GM19397 (cell line): ENCODE results near the gene TXNDC17.
"Not testable (repeated sequence)": the region's sequence is repeated elsewhere in the genome, so short reads cannot be mapped to it uniquely, and the experiment has no call there.

Experiments
- ATAC-seq: cut with Tn5 transposase; IDR thresholded peaks from one replicate; pipeline ENCODE4 v1.9.1; 2021; ENCODE audit warnings: mild to moderate bottlenecking, moderate library complexity; ENCODE audit not compliant: unreplicated experiment

The TXNDC17 gene

GRCh38 chr17:6640536-6641246, at the start of gene TXNDC17, which contains the start of gene KIAA0753:
Gene TXNDC17, plus strand, starts transcription at chr17:6641060. Its CDS starts 23 bp downstream, at chr17:6641083.
Gene KIAA0753, minus strand, starts transcription at chr17:6640711. Its CDS starts 5,608 bp downstream, at chr17:6635103.
- peak; percentile 91 for ATAC-seq

DNA sequence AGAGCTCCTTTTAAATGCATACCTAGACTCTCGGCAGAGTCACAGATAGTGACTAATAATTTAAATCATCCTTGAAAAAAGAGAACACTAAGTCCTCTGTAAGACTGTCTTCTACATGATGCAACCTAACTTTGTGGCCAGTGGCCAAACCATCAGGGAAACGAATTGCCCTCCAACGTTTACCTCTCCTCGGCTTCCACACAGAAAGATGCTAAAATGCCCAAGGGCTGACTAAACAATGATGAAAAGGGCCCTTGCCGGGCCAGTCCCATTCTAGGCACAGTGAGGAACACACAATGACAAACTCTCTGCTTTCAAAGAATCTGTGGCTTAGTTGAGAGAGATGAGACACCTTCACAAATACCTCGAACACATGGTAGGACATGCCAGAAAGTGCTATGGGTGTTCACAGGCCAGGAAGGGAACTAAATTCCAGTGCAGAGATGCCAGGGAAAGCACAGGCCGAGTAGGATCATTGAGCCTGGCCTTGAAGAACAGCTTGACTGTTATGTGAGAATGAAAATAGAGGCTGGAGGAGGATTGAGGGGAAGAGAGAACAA, 49.2 kb upstream of the TXNDC17 start:
- ATAC-seq = no peak

- no peak for ATAC-seq
Observed at GRCh38 chr17:6592173-6592572, 48.7 kb upstream of the TXNDC17 start.

DNA sequence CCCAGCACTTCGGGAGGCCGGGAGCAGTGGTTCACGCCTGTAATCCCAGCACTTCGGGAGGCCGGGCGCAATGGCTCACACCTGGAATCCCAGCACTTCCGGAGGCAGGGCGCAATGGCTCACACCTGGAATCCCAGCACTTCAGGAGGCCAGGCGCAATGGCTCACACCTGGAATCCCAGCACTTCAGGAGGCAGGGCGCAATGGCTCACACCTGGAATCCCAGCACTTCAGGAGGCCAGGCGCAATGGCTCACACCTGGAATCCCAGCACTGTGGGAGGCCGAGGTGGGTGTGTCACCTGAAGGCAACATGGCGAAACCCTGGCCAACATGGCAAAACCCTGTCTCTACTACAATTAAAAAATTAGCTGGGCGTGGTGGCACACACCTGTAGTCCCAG, 47.5 kb upstream of the TXNDC17 start:
- ATAC-seq = not testable (repeated sequence)

DNA sequence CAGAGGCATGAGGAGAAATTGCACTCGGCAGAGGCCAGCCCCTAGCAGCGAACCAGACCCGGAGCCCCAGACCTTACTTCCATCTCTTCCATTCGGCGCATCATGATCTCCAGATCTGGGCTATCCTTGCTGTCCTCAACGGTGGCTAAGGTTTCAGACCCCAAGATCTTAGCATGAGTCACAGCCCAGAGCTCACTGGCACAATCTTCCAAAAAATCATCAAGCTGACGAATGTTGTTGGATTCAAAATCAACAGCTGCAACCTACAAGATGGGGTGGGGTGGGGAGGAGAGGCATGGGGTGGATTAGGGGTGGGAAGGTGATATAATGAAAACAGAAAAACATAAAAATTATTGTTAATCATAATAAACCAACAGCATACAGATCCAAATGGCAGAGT, 44.8 kb upstream of the TXNDC17 start:
- no peak for ATAC-seq

- ATAC-seq = no peak
Observed at GRCh38 chr17:6596511-6596910, 44.3 kb upstream of the TXNDC17 start.

DNA sequence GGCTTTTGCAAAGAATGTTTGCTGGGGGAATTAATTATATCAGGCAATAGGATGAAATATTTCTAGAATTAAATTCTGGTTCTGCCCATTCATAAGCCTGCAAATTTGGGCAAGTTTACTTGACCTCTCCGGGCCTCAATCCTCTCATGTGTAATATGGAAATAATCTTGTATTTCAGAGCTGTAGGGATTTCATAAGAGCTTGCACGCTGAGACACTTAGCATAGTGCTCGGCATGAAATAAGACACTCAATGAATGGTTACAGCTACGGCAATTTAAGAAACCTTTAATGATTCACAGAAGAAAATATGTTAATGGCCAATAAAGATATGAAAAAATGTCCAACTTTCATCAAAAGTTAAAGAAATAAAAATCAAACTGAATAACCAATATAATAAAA, 43.9 kb upstream of the TXNDC17 start:
- ATAC-seq = no peak

DNA sequence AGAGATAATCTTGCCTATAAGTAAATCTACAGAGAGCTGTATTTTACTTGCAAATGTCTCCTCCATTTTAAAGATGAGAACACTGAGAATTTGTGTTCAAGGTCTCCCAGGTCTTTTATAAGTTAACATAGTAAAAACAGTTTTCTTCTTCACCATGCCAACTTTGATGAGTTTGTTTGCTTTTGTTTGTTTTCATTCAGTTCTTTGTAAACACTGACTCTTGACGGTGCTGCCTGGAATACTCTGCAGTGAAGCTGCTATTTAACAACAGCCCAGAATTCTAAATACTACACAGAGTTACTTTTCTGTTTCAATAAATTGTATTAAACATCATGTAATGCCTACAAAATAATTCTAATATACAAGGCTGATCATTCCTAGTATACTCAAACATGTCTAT, 43.1 kb upstream of the TXNDC17 start:
- no peak for ATAC-seq

- no peak for ATAC-seq
Observed at GRCh38 chr17:6599364-6599763, 41.5 kb upstream of the TXNDC17 start.

GRCh38 chr17:6602141-6602540, 38.7 kb upstream of the TXNDC17 start:
- ATAC-seq = no peak

- ATAC-seq = no peak
Observed at GRCh38 chr17:6603744-6604325, 37.0 kb upstream of the TXNDC17 start.

GRCh38 chr17:6605142-6605541, 35.7 kb upstream of the TXNDC17 start:
- ATAC-seq = no peak

DNA sequence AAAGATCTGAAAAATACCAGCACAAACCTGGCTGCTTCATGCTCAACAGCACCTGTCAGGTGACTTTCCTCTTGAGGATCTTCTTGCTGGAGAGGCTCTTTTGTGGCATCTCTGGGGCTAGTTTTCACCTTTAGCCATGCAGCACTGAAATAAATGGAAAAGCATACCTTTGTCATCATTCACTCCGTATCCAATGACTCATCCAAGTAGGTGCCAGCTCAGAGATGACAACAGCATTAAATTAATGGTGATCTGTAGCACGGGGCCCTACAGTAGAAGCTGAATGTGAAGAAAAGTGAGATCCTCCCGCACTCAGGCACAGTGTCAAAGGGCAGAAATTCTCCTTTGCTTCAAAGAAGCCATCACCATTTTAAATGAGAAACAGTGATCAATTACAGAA, 32.5 kb upstream of the TXNDC17 start:
- ATAC-seq = no peak

- no peak for ATAC-seq
Observed at GRCh38 chr17:6610011-6610410, 30.8 kb upstream of the TXNDC17 start.

DNA sequence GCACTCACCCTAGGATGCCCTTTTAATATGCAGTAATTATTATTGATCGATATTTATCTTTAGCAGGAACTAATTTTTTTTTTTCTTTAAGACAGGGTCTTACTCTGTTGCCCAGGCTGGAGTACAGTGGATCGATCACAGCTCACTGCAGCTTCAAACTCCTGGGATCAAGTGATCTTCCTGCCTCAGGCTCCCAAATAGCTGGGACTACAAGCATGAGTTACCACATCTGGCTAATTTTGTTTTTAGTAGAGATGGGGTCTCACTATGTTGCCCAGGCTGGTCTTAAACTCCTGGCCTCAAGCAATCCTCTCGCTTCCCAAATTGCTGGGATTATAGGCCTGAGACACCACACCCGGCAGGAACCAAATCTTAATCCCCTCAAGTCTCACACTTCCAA, 29.6 kb upstream of the TXNDC17 start:
- ATAC-seq = no peak

- ATAC-seq = no peak
Observed at GRCh38 chr17:6623941-6624340, 16.9 kb upstream of the TXNDC17 start.

DNA sequence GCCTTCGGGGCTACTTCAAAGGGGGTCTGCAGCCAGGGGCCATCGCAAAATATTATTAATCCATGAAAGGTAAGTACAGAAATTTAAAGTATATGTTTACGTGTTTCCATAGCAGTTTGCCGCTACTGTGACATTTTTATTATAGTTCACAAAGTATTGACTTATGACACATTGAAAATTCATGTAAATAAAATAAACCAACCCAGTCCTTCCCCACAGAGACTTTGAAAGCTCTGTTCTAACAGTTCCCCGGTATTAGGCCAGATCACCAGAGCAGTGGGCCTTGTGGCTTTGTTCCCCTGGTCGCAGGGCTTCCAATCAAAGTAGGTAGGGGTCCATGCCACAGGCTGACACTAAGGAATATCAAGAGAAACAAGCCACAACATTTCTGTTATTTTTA, 14.2 kb upstream of the TXNDC17 start:
- no peak for ATAC-seq

GRCh38 chr17:6627019-6627418, 13.8 kb upstream of the TXNDC17 start:
- no peak for ATAC-seq

DNA sequence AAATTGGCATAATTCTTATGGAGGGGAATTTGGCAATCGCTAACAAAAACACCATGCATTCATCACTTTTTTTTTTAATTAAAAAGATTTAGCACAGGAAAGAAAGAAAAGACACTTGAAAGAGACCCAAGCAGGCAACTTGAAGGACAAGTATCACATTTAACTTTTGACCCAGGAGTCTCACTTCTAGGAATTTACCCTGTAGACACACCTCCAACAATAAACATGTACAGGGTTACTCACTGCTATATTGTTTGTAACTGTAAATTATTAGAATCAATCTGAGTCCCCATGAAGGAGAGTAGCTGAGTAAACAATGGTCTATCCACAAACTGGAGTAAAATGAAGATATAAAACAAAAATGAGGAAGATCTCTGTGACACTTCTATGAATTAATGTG, 10.5 kb upstream of the TXNDC17 start:
- no peak for ATAC-seq

DNA sequence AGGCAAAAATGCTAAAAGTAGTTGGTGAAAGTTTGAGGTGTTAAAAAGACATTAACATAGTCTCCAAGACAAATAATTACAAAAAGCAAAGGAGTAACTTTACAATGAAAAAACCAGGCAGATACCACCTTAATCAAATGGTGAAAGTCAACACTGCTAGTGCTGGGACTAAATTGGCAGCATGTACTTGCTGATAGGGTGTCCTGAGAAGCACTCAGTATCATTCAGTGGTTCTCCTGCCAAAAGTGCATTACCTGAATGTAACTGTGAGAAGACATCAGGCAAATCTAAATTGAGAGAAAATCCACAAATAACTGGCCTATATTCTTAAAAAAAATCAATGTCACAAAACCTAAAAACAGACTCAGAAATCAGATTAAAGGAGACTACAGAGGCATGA, 8.3 kb upstream of the TXNDC17 start:
- no peak for ATAC-seq

DNA sequence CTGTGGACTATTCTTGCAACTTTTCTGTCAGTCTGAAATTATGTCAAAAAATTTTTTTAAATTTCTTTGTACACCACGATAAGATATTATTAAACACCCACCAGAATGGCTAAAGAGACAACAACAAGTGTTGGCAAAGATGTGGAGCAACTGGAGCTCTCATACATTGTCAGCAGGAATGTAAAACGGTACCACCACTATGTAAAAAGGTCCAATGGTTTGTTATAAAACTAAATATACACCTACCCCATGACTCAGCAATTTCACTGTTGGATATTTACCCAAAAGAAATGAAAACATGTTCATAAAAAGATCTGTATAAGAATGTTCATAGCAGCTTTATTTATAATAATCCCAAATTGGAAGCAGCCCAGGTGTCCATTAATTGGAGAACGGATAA, 7.6 kb upstream of the TXNDC17 start:
- no peak for ATAC-seq

GRCh38 chr17:6636105-6636504, 4.8 kb upstream of the TXNDC17 start:
- ATAC-seq = no peak
